ENCODE results near the gene TCF19. TPM values are rescaled to one million over a fixed set of nuclear protein-coding genes. Genes with fewer than 3 reads are reported as not detected.

TCF19 gene, protein sequence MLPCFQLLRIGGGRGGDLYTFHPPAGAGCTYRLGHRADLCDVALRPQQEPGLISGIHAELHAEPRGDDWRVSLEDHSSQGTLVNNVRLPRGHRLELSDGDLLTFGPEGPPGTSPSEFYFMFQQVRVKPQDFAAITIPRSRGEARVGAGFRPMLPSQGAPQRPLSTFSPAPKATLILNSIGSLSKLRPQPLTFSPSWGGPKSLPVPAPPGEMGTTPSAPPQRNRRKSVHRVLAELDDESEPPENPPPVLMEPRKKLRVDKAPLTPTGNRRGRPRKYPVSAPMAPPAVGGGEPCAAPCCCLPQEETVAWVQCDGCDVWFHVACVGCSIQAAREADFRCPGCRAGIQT
- total RNA-seq = 49.8 and 50.2 TPM in 2 replicates

DNA sequence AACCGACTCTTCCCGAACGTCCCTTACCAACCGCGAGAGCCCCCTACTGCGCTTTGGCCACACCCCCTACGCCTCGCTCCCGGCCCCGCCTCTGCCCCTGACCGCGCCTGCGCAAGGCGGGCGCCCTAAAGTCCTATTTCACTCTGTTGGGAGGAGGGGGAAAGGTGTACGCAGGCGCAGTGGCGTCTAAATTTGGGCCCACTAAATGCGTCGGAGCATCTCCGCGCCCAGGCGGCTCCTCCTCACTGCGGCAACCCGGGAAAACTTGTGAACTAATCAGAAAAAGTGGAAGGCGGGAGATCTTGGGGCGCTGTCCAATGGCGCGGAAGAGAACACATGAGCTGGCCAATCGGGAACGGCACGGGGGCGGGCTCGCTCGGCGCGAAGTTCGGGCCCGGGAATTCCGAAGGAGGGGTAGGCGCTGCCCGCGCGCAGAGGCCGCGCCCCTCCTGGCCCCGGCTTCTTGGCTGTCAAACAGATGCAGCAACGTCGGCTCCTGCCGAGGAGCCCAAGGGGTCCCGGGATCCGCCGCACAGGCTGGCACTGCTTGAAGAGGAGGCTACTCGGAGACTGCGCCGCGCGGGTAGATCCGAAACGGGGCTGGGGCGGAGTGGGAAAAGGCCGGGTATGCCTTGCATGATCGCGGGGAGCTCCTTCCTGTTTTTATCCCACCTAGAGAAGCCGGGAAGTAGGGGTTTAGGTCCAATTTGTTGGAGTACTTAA, at the start of gene TCF19:
Gene TCF19 (plus strand): TSS at position 450 of the 723 bp plus-strand sequence. CDS start 881 bp downstream, outside the sequence.

DNA sequence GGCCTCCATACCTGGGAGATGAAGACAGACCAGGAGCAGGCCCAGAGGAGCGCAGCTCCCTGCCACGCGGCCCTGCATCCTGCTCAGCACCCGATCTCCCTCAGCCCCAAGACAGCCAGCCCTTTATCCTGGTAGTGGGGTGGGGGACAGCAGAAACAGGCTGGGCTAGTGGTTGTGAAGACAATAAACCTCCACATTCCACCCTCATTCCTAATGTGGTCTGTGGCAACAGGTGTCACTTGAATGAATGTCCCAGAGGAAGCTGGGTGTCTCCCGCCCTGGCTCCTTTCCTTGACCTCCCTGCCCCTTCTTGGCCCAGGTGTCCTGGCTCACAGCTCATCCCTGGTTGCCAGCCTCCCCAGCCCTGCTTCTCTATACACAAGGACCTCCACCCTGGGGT, 45.9 kb upstream of the TCF19 start, which contains the start of gene C6orf15:
Gene C6orf15 (minus strand): TSS at position 98 of the 400 bp plus-strand sequence. CDS start 20 bp downstream, at position 78.

GRCh38 chr6:31114541-31114878, 43.9 kb upstream of the TCF19 start, which contains the start of gene PSORS1C1:
Gene PSORS1C1, plus strand, starts transcription at chr6:31114800. Its CDS starts 14,833 bp downstream, at chr6:31129633.

GRCh38 chr6:31120151-31120915, 38.1 kb upstream of the TCF19 start, which contains the start of gene CDSN:
Gene CDSN, minus strand, starts transcription at chr6:31120446. Its CDS starts 27 bp downstream, at chr6:31120419.

GRCh38 chr6:31138982-31139381, 19.4 kb upstream of the TCF19 start, which contains the start of gene PSORS1C2:
Gene PSORS1C2, minus strand, starts transcription at chr6:31139066. Its CDS starts 40 bp downstream, at chr6:31139026.

GRCh38 chr6:31157513-31158139, 763 bp upstream of the TCF19 start, which contains the start of gene CCHCR1:
Gene CCHCR1, minus strand, starts transcription at chr6:31157802. Its CDS starts 202 bp downstream, at chr6:31157600.

DNA sequence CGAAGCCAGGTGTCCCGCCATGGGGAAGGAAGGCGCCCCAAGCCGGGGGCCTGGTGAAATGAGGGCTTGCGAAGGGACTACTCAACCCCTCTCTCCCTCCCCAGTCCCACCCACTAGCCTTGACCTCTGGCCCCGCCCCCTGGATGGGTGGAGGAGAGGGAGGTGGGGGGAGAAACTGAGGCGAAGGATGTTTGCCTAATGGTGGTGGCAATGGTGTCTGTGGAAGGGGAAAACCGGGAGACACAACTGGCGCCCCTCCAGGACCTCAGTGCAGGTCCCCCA, 12.2 kb downstream of the TCF19 start, which contains the start of gene POU5F1:
Gene POU5F1 (minus strand): TSS at position 83 of the 282 bp plus-strand sequence. CDS start 62 bp downstream, at position 21.

Other genes starting within 250 kb of the TCF19 start
- 19.5 and 23.0 TPM in 2 replicates for gene VARS2, start 244.4 kb upstream of the TCF19 start, total RNA-seq
- gene SFTA2, start 226.4 kb upstream of the TCF19 start, total RNA-seq = not detected in 2 replicates
- gene MUCL3, start 217.6 kb upstream of the TCF19 start, total RNA-seq = 0.07 TPM in 1 of 2 replicates, not detected in the other
- not detected in 2 replicates for gene MUC21, start 174.9 kb upstream of the TCF19 start, total RNA-seq
- not detected in 2 replicates for gene MUC22, start 148.1 kb upstream of the TCF19 start, total RNA-seq
- not detected in 2 replicates for gene C6orf15, start 46.0 kb upstream of the TCF19 start, total RNA-seq
- 2.1 and 2.7 TPM in 2 replicates for gene PSORS1C1, start 43.8 kb upstream of the TCF19 start, total RNA-seq
- not detected in 2 replicates for gene CDSN, start 38.1 kb upstream of the TCF19 start, total RNA-seq
- gene PSORS1C2, start 19.5 kb upstream of the TCF19 start, total RNA-seq = not detected in 2 replicates
- gene CCHCR1, start 787 bp upstream of the TCF19 start, total RNA-seq = 16.7 and 23.1 TPM in 2 replicates
- gene POU5F1, start 12.1 kb downstream of the TCF19 start, total RNA-seq = 1.3 TPM in 1 of 2 replicates, not detected in the other
- gene HLA-C, start 113.5 kb downstream of the TCF19 start, total RNA-seq = 389 and 466 TPM in 2 replicates
- gene HLA-B, start 198.6 kb downstream of the TCF19 start, total RNA-seq = 1,271 and 2,245 TPM in 2 replicates
- 4.7 and 5.2 TPM in 2 replicates for gene MICA, start 245.0 kb downstream of the TCF19 start, total RNA-seq

Measured in mammary microvascular endothelial cell (primary cell).